ENCODE measurements around the gene TIMM50.

DNA sequence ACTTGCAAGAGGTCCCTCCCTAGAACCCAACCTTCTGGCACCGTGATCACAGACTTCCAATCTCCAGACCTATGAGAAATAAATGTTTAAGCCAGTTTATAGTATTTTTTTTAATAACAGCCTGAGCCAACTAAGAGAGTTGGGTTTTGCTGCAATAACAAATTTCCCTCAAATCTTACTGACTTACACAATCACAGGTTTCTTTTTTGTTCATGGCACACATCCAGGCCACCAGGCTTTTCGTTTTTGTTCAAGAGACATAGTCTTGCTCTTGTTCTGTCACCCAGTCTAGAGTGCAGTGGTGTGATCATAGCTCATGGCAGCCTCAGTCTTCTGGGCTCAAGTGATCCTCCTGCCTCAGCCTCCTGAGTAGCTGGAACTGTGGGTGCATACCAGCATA lies 32.4 kb downstream of the TIMM50 start:
- TF ChIP-seq POLR2A (IDR thresholded peaks at IDR 0.05) = no peak
- TF ChIP-seq, protein P1, sequence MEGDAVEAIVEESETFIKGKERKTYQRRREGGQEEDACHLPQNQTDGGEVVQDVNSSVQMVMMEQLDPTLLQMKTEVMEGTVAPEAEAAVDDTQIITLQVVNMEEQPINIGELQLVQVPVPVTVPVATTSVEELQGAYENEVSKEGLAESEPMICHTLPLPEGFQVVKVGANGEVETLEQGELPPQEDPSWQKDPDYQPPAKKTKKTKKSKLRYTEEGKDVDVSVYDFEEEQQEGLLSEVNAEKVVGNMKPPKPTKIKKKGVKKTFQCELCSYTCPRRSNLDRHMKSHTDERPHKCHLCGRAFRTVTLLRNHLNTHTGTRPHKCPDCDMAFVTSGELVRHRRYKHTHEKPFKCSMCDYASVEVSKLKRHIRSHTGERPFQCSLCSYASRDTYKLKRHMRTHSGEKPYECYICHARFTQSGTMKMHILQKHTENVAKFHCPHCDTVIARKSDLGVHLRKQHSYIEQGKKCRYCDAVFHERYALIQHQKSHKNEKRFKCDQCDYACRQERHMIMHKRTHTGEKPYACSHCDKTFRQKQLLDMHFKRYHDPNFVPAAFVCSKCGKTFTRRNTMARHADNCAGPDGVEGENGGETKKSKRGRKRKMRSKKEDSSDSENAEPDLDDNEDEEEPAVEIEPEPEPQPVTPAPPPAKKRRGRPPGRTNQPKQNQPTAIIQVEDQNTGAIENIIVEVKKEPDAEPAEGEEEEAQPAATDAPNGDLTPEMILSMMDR (IDR thresholded peaks at IDR 0.05) = no peak
- TF ChIP-seq EP300 (IDR thresholded peaks at IDR 0.05) = no peak
- no peak for TF ChIP-seq POLR2AphosphoS5 (IDR thresholded peaks at IDR 0.05)
